Measurements from ENCODE around the gene TMC8. TPM values are rescaled to one million over a fixed set of nuclear protein-coding genes. Genes with fewer than 3 reads are reported as not detected.

Gene TMC8
- total and polyA plus RNA-seq, 2 donors (not counting 3 experiments of a cell fraction or from before 2014, with no cell fraction given), result 0.07 to 1.3 TPM

- ChIA-PET POLR2A (interaction anchor here (0.6 kb wide), 1 partner anchor 40 kb away, joined by 7 read pairs; no protein-coding TSS in a partner anchor), CTCF (interaction anchor here (0.6 to 2.9 kb wide), 11 partner anchors 9 to 294 kb away, joined by 3 to 14 read pairs (median 4); partner anchors contain the start of gene BIRC5)
- no peaks in the 10 kb centered on the region for H4K20me1 ChIP-seq (replicated peaks; ENCODE audit: control insufficient read depth, extremely low read depth, insufficient read depth, low read length)
- no TSS peak for BruUV-seq (replicated peaks)
- H3K4me1 ChIP-seq (ENCODE audit: control insufficient read depth, extremely low read depth, insufficient read depth, low read length), result peaks cover 26% of the 10 kb centered on the region
- TF ChIP-seq CTCF (IDR thresholded peaks at IDR 0.05; ENCODE audit: extremely low read depth in 1 of 2, insufficient read depth in 1 of 2, low read depth in 1 of 2, low read length in 2 of 2) (no peak), GATA2 (IDR thresholded peaks at IDR 0.05; ENCODE audit: insufficient read depth, insufficient read length, low read depth, low read length) (no peak), EZH2 (IDR thresholded peaks at IDR 0.05; ENCODE audit: borderline replicate concordance, low read depth, low read length, severe bottlenecking) (no peak), FOS (IDR thresholded peaks at IDR 0.05; ENCODE audit: borderline replicate concordance, insufficient read depth, low read length) (no peak), POLR2AphosphoS5 (IDR thresholded peaks at IDR 0.05; ENCODE audit: insufficient read depth, low read depth, low read length) (no peak)
- peak overlapping the region; percentile 62 for H3K9ac ChIP-seq (replicated peaks; ENCODE audit: extremely low read depth, insufficient read depth, low read length)
- FAIRE-seq, result no peak
- H3K27ac ChIP-seq (ENCODE audit: insufficient read depth, low read depth, low read length), result peak overlapping the region; percentile 56
- no peaks in the 10 kb centered on the region for H3K9me3 ChIP-seq (replicated peaks; ENCODE audit: control insufficient read depth, insufficient read depth, low read length)
- DNase-seq (ENCODE audit: low read depth, low spot score), result no peak
- dilution Hi-C loops (cut with MboI; ENCODE audit: extremely low pct_ligation_motif_present, low sequenced_read_pairs), result no loop called here
- no peaks in the 10 kb centered on the region for H3K79me2 ChIP-seq (ENCODE audit: control insufficient read depth, insufficient read depth, low read length)
- H2AFZ ChIP-seq (ENCODE audit: low read depth, low read length), result peak overlapping the region; percentile 88
- H3K36me3 ChIP-seq (ENCODE audit: control insufficient read depth in 2 of 2, extremely low read depth in 1 of 2, insufficient read depth in 2 of 2, low read length in 2 of 2), result peaks cover 0 to 5% of the 10 kb centered on the region in 2 experiments
- no peaks in the 10 kb centered on the region for H3K27me3 ChIP-seq (ENCODE audit: control insufficient read depth in 2 of 2, insufficient read depth in 2 of 2, low read length in 2 of 2)
- H3K4me3 ChIP-seq (replicated peaks in 1 of 3; ENCODE audit: insufficient read depth in 1 of 3, low read depth in 1 of 3, low read length in 3 of 3), result peak overlapping the region; percentile 52 to 87 (median 67)
- no peaks in the 10 kb centered on the region for H3K9me1 ChIP-seq (replicated peaks; ENCODE audit: control insufficient read depth, extremely low read depth, insufficient read depth, low read length)
- H3K4me2 ChIP-seq (ENCODE audit: insufficient read depth, low read length), result peak overlapping the region; percentile 79
- intact Hi-C loops (cut with micrococcal nuclease), result loop anchor here (5.0 kb wide), 1 partner anchor 124 kb away; no protein-coding TSS in a partner anchor
Observed at GRCh38 chr17:78127888-78128550, 2.6 kb upstream of the TMC8 start.
